Measurements from ENCODE around the gene CIPC.

CIPC gene

GRCh38 chr14:77114609-77115008 is 16.6 kb downstream of the CIPC start:
- H3K4ac ChIP-seq (ENCODE audit: low read depth, low read length) = no peak overlapping the region
- no peak overlapping the region for H3K18ac ChIP-seq (ENCODE audit: low read length)
- H3K79me1 ChIP-seq (ENCODE audit: low read length) = no peaks in the 10 kb centered on the region

DNA sequence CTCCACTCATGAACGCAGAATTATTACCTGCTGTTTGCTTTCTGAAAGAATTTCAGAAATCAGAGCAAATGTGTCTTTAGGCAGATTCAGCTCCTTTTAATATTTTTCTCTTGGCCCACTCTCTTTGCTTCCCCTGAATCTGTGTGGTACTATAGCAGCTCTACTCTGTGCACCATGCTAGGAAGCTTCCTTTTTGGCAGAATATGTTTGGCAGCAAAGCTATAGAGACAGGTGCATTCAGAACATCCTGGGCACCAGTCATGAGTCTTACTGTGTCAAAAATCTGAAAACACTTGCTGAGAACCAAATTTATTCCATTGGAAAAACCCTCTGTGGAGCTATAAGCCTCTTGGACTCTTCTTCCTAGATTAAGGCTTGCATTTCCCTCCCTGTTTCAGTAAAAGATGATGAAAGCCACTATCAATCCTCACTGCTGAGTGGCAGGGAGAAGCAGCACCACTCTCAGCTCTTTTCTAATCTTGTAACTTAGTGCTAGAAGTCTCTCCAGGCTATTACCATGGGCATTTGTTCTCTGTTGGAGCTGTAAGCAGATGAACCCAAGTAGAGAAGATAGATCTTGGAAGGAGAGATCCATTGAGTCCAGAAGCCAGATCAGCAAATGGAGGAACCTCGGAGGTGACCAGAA is 18.2 kb downstream of the CIPC start:
- no peak overlapping the region for H2BK5ac ChIP-seq (ENCODE audit: low read length)
- H3K4me3 ChIP-seq (ENCODE audit: low read length) = no peak overlapping the region
- no peak for DNase-seq
- no peak overlapping the region for H2AK5ac ChIP-seq (ENCODE audit: low read length)
- H3K27ac ChIP-seq (ENCODE audit: low read depth, low read length) = no peak overlapping the region
- H3K4me2 ChIP-seq (ENCODE audit: low read length) = no peak overlapping the region
- no peaks in the 10 kb centered on the region for H3K79me1 ChIP-seq (ENCODE audit: low read length)
- no peaks in the 10 kb centered on the region for H3K4me1 ChIP-seq (ENCODE audit: control insufficient read depth, low read depth, low read length)
- no peak overlapping the region for H3K18ac ChIP-seq (ENCODE audit: low read length)
- no peak overlapping the region for H2BK15ac ChIP-seq (replicated peaks; ENCODE audit: low read depth)
- H3K79me2 ChIP-seq (ENCODE audit: control insufficient read depth, insufficient read depth, low read length) = no peaks in the 10 kb centered on the region
- WGBS (ENCODE audit: extremely low coverage, insufficient coverage, low lambda C conversion rate) = no CpG with 5 or more reads among the region's 2 CpGs
- no peak overlapping the region for H4K8ac ChIP-seq (ENCODE audit: low read depth, low read length)
- H3K27me3 ChIP-seq (ENCODE audit: insufficient read depth, low read length, poor library complexity) = no peaks in the 10 kb centered on the region
- H3K23ac ChIP-seq (ENCODE audit: low read length) = no peak overlapping the region
- no peak overlapping the region for H3K56ac ChIP-seq (ENCODE audit: low read length)
- H3K4ac ChIP-seq (ENCODE audit: low read depth, low read length) = no peak overlapping the region
- H4K5ac ChIP-seq (ENCODE audit: low read length) = no peak overlapping the region
- H2BK120ac ChIP-seq (ENCODE audit: low read depth, low read length) = no peak overlapping the region
- H3K9ac ChIP-seq (ENCODE audit: low read length) = no peak overlapping the region
- peaks cover 4% of the 10 kb centered on the region for H3K36me3 ChIP-seq (ENCODE audit: control insufficient read depth, insufficient read depth, low read length)

More at GRCh38 chr14:77114609-77115008, 16.6 kb downstream of the CIPC start:
- Histone ChIP-seq H3K4me3 (ENCODE audit: low read length) (no peak overlapping the region), H2BK15ac (replicated peaks; ENCODE audit: low read depth) (no peak overlapping the region), H3K4me2 (ENCODE audit: low read length) (no peak overlapping the region), H3K9ac (ENCODE audit: low read length) (no peak overlapping the region), H3K56ac (ENCODE audit: low read length) (no peak overlapping the region), H3K79me2 (ENCODE audit: control insufficient read depth, insufficient read depth, low read length) (no peaks in the 10 kb centered on the region), H3K4me1 (ENCODE audit: control insufficient read depth, low read depth, low read length) (no peaks in the 10 kb centered on the region), H2AK5ac (ENCODE audit: low read length) (no peak overlapping the region), H3K27ac (ENCODE audit: low read depth, low read length) (no peak overlapping the region), H2BK5ac (ENCODE audit: low read length) (no peak overlapping the region), H3K36me3 (ENCODE audit: control insufficient read depth, insufficient read depth, low read length) (peaks cover 4% of the 10 kb centered on the region), H3K27me3 (ENCODE audit: insufficient read depth, low read length, poor library complexity) (no peaks in the 10 kb centered on the region), H2BK120ac (ENCODE audit: low read depth, low read length) (no peak overlapping the region), H4K5ac (ENCODE audit: low read length) (no peak overlapping the region), H4K8ac (ENCODE audit: low read depth, low read length) (no peak overlapping the region), H3K23ac (ENCODE audit: low read length) (no peak overlapping the region)
- DNase-seq = no peak
- no CpG with 5 or more reads among the region's 4 CpGs for WGBS (ENCODE audit: extremely low coverage, insufficient coverage, low lambda C conversion rate)

GRCh38 chr14:77119851-77120250 is 21.8 kb downstream of the CIPC start:
- no peak overlapping the region for H3K56ac ChIP-seq (ENCODE audit: low read length)
- DNase-seq = no peak
- peaks cover 5% of the 10 kb centered on the region for H3K4me1 ChIP-seq (ENCODE audit: control insufficient read depth, low read depth, low read length)
- H3K9ac ChIP-seq (ENCODE audit: low read length) = no peak overlapping the region
- H3K4ac ChIP-seq (ENCODE audit: low read depth, low read length) = no peak overlapping the region
- H2AK5ac ChIP-seq (ENCODE audit: low read length) = no peak overlapping the region
- no peak overlapping the region for H2BK120ac ChIP-seq (ENCODE audit: low read depth, low read length)
- H3K79me2 ChIP-seq (ENCODE audit: control insufficient read depth, insufficient read depth, low read length) = no peaks in the 10 kb centered on the region
- H3K4me2 ChIP-seq (ENCODE audit: low read length) = no peak overlapping the region
- no peak overlapping the region for H4K5ac ChIP-seq (ENCODE audit: low read length)
- no peak overlapping the region for H3K23ac ChIP-seq (ENCODE audit: low read length)
- H2BK5ac ChIP-seq (ENCODE audit: low read length) = no peak overlapping the region
- no peaks in the 10 kb centered on the region for H3K79me1 ChIP-seq (ENCODE audit: low read length)
- H3K4me3 ChIP-seq (ENCODE audit: low read length) = no peak overlapping the region
- WGBS (ENCODE audit: extremely low coverage, insufficient coverage, low lambda C conversion rate) = no CpG with 5 or more reads among the region's 7 CpGs
- no peaks in the 10 kb centered on the region for H3K36me3 ChIP-seq (ENCODE audit: control insufficient read depth, insufficient read depth, low read length)
- H3K27ac ChIP-seq (ENCODE audit: low read depth, low read length) = no peak overlapping the region
- H3K27me3 ChIP-seq (ENCODE audit: insufficient read depth, low read length, poor library complexity) = no peaks in the 10 kb centered on the region
- no peak overlapping the region for H3K18ac ChIP-seq (ENCODE audit: low read length)
- H2BK15ac ChIP-seq (replicated peaks; ENCODE audit: low read depth) = no peak overlapping the region
- no peak overlapping the region for H4K8ac ChIP-seq (ENCODE audit: low read depth, low read length)

- no peak overlapping the region for H2BK15ac ChIP-seq (replicated peaks; ENCODE audit: low read depth)
- no peak overlapping the region for H3K4ac ChIP-seq (ENCODE audit: low read depth, low read length)
- H3K36me3 ChIP-seq (ENCODE audit: control insufficient read depth, insufficient read depth, low read length) = no peaks in the 10 kb centered on the region
- H3K27me3 ChIP-seq (ENCODE audit: insufficient read depth, low read length, poor library complexity) = no peaks in the 10 kb centered on the region
- no peaks in the 10 kb centered on the region for H3K79me1 ChIP-seq (ENCODE audit: low read length)
- H2BK5ac ChIP-seq (ENCODE audit: low read length) = no peak overlapping the region
- H2AK5ac ChIP-seq (ENCODE audit: low read length) = no peak overlapping the region
- no CpG with 5 or more reads among the region's 9 CpGs for WGBS (ENCODE audit: extremely low coverage, insufficient coverage, low lambda C conversion rate)
- no peak overlapping the region for H3K27ac ChIP-seq (ENCODE audit: low read depth, low read length)
- no peak overlapping the region for H3K23ac ChIP-seq (ENCODE audit: low read length)
- H3K4me1 ChIP-seq (ENCODE audit: control insufficient read depth, low read depth, low read length) = peaks cover 5% of the 10 kb centered on the region
- no peak overlapping the region for H4K8ac ChIP-seq (ENCODE audit: low read depth, low read length)
- DNase-seq = no peak
- H3K4me3 ChIP-seq (ENCODE audit: low read length) = no peak overlapping the region
- H3K79me2 ChIP-seq (ENCODE audit: control insufficient read depth, insufficient read depth, low read length) = no peaks in the 10 kb centered on the region
- H3K56ac ChIP-seq (ENCODE audit: low read length) = no peak overlapping the region
- no peak overlapping the region for H3K18ac ChIP-seq (ENCODE audit: low read length)
- no peak overlapping the region for H3K9ac ChIP-seq (ENCODE audit: low read length)
- no peak overlapping the region for H3K4me2 ChIP-seq (ENCODE audit: low read length)
- no peak overlapping the region for H2BK120ac ChIP-seq (ENCODE audit: low read depth, low read length)
- no peak overlapping the region for H4K5ac ChIP-seq (ENCODE audit: low read length)
Measured at GRCh38 chr14:77120771-77121743, 23.0 kb downstream of the CIPC start.

DNA sequence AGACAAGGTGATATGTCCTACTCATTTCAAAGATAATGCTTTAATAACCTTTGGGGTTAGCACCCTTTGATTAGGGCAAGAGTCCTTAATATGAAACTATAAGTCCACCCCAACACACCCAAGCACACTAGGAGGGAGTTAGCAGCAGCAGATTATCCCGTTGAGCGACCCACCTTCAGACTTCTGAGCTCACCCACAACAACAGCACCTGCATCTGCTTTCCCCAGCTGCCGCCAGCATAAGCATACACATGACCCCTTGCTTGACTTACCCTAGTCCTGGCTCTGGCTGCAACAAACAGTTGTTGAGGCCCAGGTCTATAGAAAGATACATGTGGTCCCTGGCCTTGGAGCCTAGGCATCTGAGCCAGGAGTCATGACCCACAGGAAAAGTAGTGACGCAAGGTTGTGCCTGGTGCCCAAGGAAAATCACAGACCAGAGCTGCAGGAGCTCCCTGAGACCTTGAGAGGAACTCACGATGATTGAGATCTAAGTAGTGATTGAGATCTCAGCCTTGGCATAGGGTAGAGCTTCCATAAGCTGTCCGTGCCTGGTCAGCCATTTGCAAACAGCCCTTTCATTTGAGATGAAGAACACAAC is 24.6 kb downstream of the CIPC start:
- Histone ChIP-seq H3K4ac (ENCODE audit: low read depth, low read length) (no peak overlapping the region), H3K4me2 (ENCODE audit: low read length) (no peak overlapping the region), H4K8ac (ENCODE audit: low read depth, low read length) (no peak overlapping the region), H4K5ac (ENCODE audit: low read length) (no peak overlapping the region), H2BK120ac (ENCODE audit: low read depth, low read length) (no peak overlapping the region), H3K27ac (ENCODE audit: low read depth, low read length) (no peak overlapping the region), H3K4me3 (ENCODE audit: low read length) (no peak overlapping the region), H2AK5ac (ENCODE audit: low read length) (no peak overlapping the region), H3K9ac (ENCODE audit: low read length) (no peak overlapping the region), H3K27me3 (ENCODE audit: insufficient read depth, low read length, poor library complexity) (no peaks in the 10 kb centered on the region), H3K23ac (ENCODE audit: low read length) (no peak overlapping the region), H3K79me2 (ENCODE audit: control insufficient read depth, insufficient read depth, low read length) (no peaks in the 10 kb centered on the region), H3K79me1 (ENCODE audit: low read length) (no peaks in the 10 kb centered on the region), H2BK15ac (replicated peaks; ENCODE audit: low read depth) (no peak overlapping the region), H3K36me3 (ENCODE audit: control insufficient read depth, insufficient read depth, low read length) (no peaks in the 10 kb centered on the region), H2BK5ac (ENCODE audit: low read length) (no peak overlapping the region), H3K18ac (ENCODE audit: low read length) (no peak overlapping the region), H3K4me1 (ENCODE audit: control insufficient read depth, low read depth, low read length) (peaks cover 5% of the 10 kb centered on the region), H3K56ac (ENCODE audit: low read length) (no peak overlapping the region)
- no peak for DNase-seq
- no CpG with 5 or more reads among the region's 6 CpGs for WGBS (ENCODE audit: extremely low coverage, insufficient coverage, low lambda C conversion rate)

Data from mesendoderm (in vitro differentiated cells).